ENCODE measurements around the gene RGS18.
A peak's percentile ranks its signal among the peaks of the same experiment; 100 is the strongest.

Gene RGS18

GRCh38 chr1:192131914-192132313, 26.3 kb upstream of the RGS18 start:
- H3K4me3 ChIP-seq (ENCODE audit: low read depth in 1 of 2, low read length in 2 of 2) = no peak overlapping the region
- H3K27me3 ChIP-seq (ENCODE audit: control insufficient read depth in 1 of 2, insufficient read depth in 2 of 2, low read length in 2 of 2) = no peaks in the 10 kb centered on the region
- H3K9ac ChIP-seq (ENCODE audit: low read depth in 1 of 2, low read length in 2 of 2) = no peak overlapping the region
- no peak overlapping the region for H3K27ac ChIP-seq (ENCODE audit: low read depth, low read length)
- H3K36me3 ChIP-seq (ENCODE audit: control insufficient read depth in 1 of 2, insufficient read depth in 2 of 2, low read length in 2 of 2) = no peaks in the 10 kb centered on the region
- no peaks in the 10 kb centered on the region for H3K9me3 ChIP-seq (ENCODE audit: control insufficient read depth in 1 of 2, low read length in 2 of 2)
- no peaks in the 10 kb centered on the region for H3K4me1 ChIP-seq (ENCODE audit: control insufficient read depth in 1 of 2, insufficient read depth in 2 of 2, low read length in 2 of 2)

- Histone ChIP-seq H3K9ac (ENCODE audit: low read depth in 1 of 2, low read length in 2 of 2) (no peak overlapping the region), H3K4me3 (ENCODE audit: low read depth in 1 of 2, low read length in 2 of 2) (no peak overlapping the region), H3K4me1 (ENCODE audit: control insufficient read depth in 1 of 2, insufficient read depth in 2 of 2, low read length in 2 of 2) (no peaks in the 10 kb centered on the region), H3K9me3 (ENCODE audit: control insufficient read depth in 1 of 2, low read length in 2 of 2) (no peaks in the 10 kb centered on the region), H3K27me3 (ENCODE audit: control insufficient read depth in 1 of 2, insufficient read depth in 2 of 2, low read length in 2 of 2) (no peaks in the 10 kb centered on the region), H3K36me3 (ENCODE audit: control insufficient read depth in 1 of 2, insufficient read depth in 2 of 2, low read length in 2 of 2) (no peaks in the 10 kb centered on the region), H3K27ac (ENCODE audit: low read depth, low read length) (no peak overlapping the region)
Measured at GRCh38 chr1:192133350-192133926, 24.8 kb upstream of the RGS18 start.

- no peaks in the 10 kb centered on the region for H3K4me1 ChIP-seq (ENCODE audit: control insufficient read depth in 1 of 2, insufficient read depth in 2 of 2, low read length in 2 of 2)
- H3K27ac ChIP-seq (ENCODE audit: low read depth, low read length) = no peak overlapping the region
- no peaks in the 10 kb centered on the region for H3K27me3 ChIP-seq (ENCODE audit: control insufficient read depth in 1 of 2, insufficient read depth in 2 of 2, low read length in 2 of 2)
- no peaks in the 10 kb centered on the region for H3K9me3 ChIP-seq (ENCODE audit: control insufficient read depth in 1 of 2, low read length in 2 of 2)
- no peak overlapping the region for H3K9ac ChIP-seq (ENCODE audit: low read depth in 1 of 2, low read length in 2 of 2)
- H3K4me3 ChIP-seq (ENCODE audit: low read depth in 1 of 2, low read length in 2 of 2) = no peak overlapping the region
- H3K36me3 ChIP-seq (ENCODE audit: control insufficient read depth in 1 of 2, insufficient read depth in 2 of 2, low read length in 2 of 2) = no peaks in the 10 kb centered on the region
Measured at GRCh38 chr1:192140382-192140781, 17.9 kb upstream of the RGS18 start.

- H3K27ac ChIP-seq (ENCODE audit: low read depth, low read length) = no peak overlapping the region
- H3K4me3 ChIP-seq (ENCODE audit: low read depth in 1 of 2, low read length in 2 of 2) = no peak overlapping the region
- no peaks in the 10 kb centered on the region for H3K4me1 ChIP-seq (ENCODE audit: control insufficient read depth in 1 of 2, insufficient read depth in 2 of 2, low read length in 2 of 2)
- H3K9ac ChIP-seq (ENCODE audit: low read depth in 1 of 2, low read length in 2 of 2) = no peak overlapping the region
- no peaks in the 10 kb centered on the region for H3K9me3 ChIP-seq (ENCODE audit: control insufficient read depth in 1 of 2, low read length in 2 of 2)
- no peaks in the 10 kb centered on the region for H3K36me3 ChIP-seq (ENCODE audit: control insufficient read depth in 1 of 2, insufficient read depth in 2 of 2, low read length in 2 of 2)
- no peaks in the 10 kb centered on the region for H3K27me3 ChIP-seq (ENCODE audit: control insufficient read depth in 1 of 2, insufficient read depth in 2 of 2, low read length in 2 of 2)
Measured at GRCh38 chr1:192147221-192147620, 11.0 kb upstream of the RGS18 start.

- no peak overlapping the region for H3K4me3 ChIP-seq (ENCODE audit: low read depth in 1 of 2, low read length in 2 of 2)
- H3K27me3 ChIP-seq (ENCODE audit: control insufficient read depth in 1 of 2, insufficient read depth in 2 of 2, low read length in 2 of 2) = no peaks in the 10 kb centered on the region
- H3K36me3 ChIP-seq (ENCODE audit: control insufficient read depth in 1 of 2, insufficient read depth in 2 of 2, low read length in 2 of 2) = no peaks in the 10 kb centered on the region
- H3K9me3 ChIP-seq (ENCODE audit: control insufficient read depth in 1 of 2, low read length in 2 of 2) = no peaks in the 10 kb centered on the region
- no peak overlapping the region for H3K9ac ChIP-seq (ENCODE audit: low read depth in 1 of 2, low read length in 2 of 2)
- no peaks in the 10 kb centered on the region for H3K4me1 ChIP-seq (ENCODE audit: control insufficient read depth in 1 of 2, insufficient read depth in 2 of 2, low read length in 2 of 2)
- H3K27ac ChIP-seq (ENCODE audit: low read depth, low read length) = no peak overlapping the region
Measured at GRCh38 chr1:192147696-192148095, 10.6 kb upstream of the RGS18 start.

GRCh38 chr1:192151176-192151575, 7.1 kb upstream of the RGS18 start:
- no peaks in the 10 kb centered on the region for H3K27me3 ChIP-seq (ENCODE audit: control insufficient read depth in 1 of 2, insufficient read depth in 2 of 2, low read length in 2 of 2)

GRCh38 chr1:192153276-192153675, 5.0 kb upstream of the RGS18 start:
- no peaks in the 10 kb centered on the region for H3K27me3 ChIP-seq (ENCODE audit: control insufficient read depth in 1 of 2, insufficient read depth in 2 of 2, low read length in 2 of 2)
- no peak overlapping the region for H3K27ac ChIP-seq (ENCODE audit: low read depth, low read length)
- no peak overlapping the region for H3K4me3 ChIP-seq (ENCODE audit: low read depth in 1 of 2, low read length in 2 of 2)
- H3K9me3 ChIP-seq (ENCODE audit: control insufficient read depth in 1 of 2, low read length in 2 of 2) = no peaks in the 10 kb centered on the region
- no peaks in the 10 kb centered on the region for H3K4me1 ChIP-seq (ENCODE audit: control insufficient read depth in 1 of 2, insufficient read depth in 2 of 2, low read length in 2 of 2)
- H3K9ac ChIP-seq (ENCODE audit: low read depth in 1 of 2, low read length in 2 of 2) = no peak overlapping the region
- H3K36me3 ChIP-seq (ENCODE audit: control insufficient read depth in 1 of 2, insufficient read depth in 2 of 2, low read length in 2 of 2) = no peaks in the 10 kb centered on the region

More at GRCh38 chr1:192151176-192151575, 7.1 kb upstream of the RGS18 start:
- H3K9me3 ChIP-seq (ENCODE audit: control insufficient read depth in 1 of 2, low read length in 2 of 2) = no peaks in the 10 kb centered on the region
- no peak overlapping the region for H3K4me3 ChIP-seq (ENCODE audit: low read depth in 1 of 2, low read length in 2 of 2)
- no peak overlapping the region for H3K27ac ChIP-seq (ENCODE audit: low read depth, low read length)
- H3K36me3 ChIP-seq (ENCODE audit: control insufficient read depth in 1 of 2, insufficient read depth in 2 of 2, low read length in 2 of 2) = no peaks in the 10 kb centered on the region
- H3K4me1 ChIP-seq (ENCODE audit: control insufficient read depth in 1 of 2, insufficient read depth in 2 of 2, low read length in 2 of 2) = no peaks in the 10 kb centered on the region
- no peak overlapping the region for H3K9ac ChIP-seq (ENCODE audit: low read depth in 1 of 2, low read length in 2 of 2)

GRCh38 chr1:192157067-192157466, 1.2 kb upstream of the RGS18 start:
- Histone ChIP-seq H3K4me1 (ENCODE audit: control insufficient read depth in 1 of 2, insufficient read depth in 2 of 2, low read length in 2 of 2) (no peaks in the 10 kb centered on the region), H3K27me3 (ENCODE audit: control insufficient read depth in 1 of 2, insufficient read depth in 2 of 2, low read length in 2 of 2) (no peaks in the 10 kb centered on the region), H3K36me3 (ENCODE audit: control insufficient read depth in 1 of 2, insufficient read depth in 2 of 2, low read length in 2 of 2) (no peaks in the 10 kb centered on the region), H3K9me3 (ENCODE audit: control insufficient read depth in 1 of 2, low read length in 2 of 2) (no peaks in the 10 kb centered on the region), H3K4me3 (ENCODE audit: low read depth in 1 of 2, low read length in 2 of 2) (no peak overlapping the region), H3K27ac (ENCODE audit: low read depth, low read length) (no peak overlapping the region), H3K9ac (ENCODE audit: low read depth in 1 of 2, low read length in 2 of 2) (no peak overlapping the region)

- H3K4me1 ChIP-seq (ENCODE audit: control insufficient read depth in 1 of 2, insufficient read depth in 2 of 2, low read length in 2 of 2) = no peaks in the 10 kb centered on the region
Measured at GRCh38 chr1:192159014-192159413, 752 bp downstream of the RGS18 start.

GRCh38 chr1:192159781-192160180, 1.5 kb downstream of the RGS18 start:
- Histone ChIP-seq H3K27me3 (ENCODE audit: control insufficient read depth in 1 of 2, insufficient read depth in 2 of 2, low read length in 2 of 2) (no peaks in the 10 kb centered on the region), H3K9me3 (ENCODE audit: control insufficient read depth in 1 of 2, low read length in 2 of 2) (no peaks in the 10 kb centered on the region), H3K27ac (ENCODE audit: low read depth, low read length) (no peak overlapping the region), H3K4me3 (ENCODE audit: low read depth in 1 of 2, low read length in 2 of 2) (no peak overlapping the region), H3K9ac (ENCODE audit: low read depth in 1 of 2, low read length in 2 of 2) (no peak overlapping the region), H3K36me3 (ENCODE audit: control insufficient read depth in 1 of 2, insufficient read depth in 2 of 2, low read length in 2 of 2) (no peaks in the 10 kb centered on the region), H3K4me1 (ENCODE audit: control insufficient read depth in 1 of 2, insufficient read depth in 2 of 2, low read length in 2 of 2) (no peaks in the 10 kb centered on the region)

More at GRCh38 chr1:192159014-192159413, 752 bp downstream of the RGS18 start:
- H3K27me3 ChIP-seq (ENCODE audit: control insufficient read depth in 1 of 2, insufficient read depth in 2 of 2, low read length in 2 of 2) = no peaks in the 10 kb centered on the region
- H3K9ac ChIP-seq (ENCODE audit: low read depth in 1 of 2, low read length in 2 of 2) = no peak overlapping the region
- no peaks in the 10 kb centered on the region for H3K36me3 ChIP-seq (ENCODE audit: control insufficient read depth in 1 of 2, insufficient read depth in 2 of 2, low read length in 2 of 2)
- H3K4me3 ChIP-seq (ENCODE audit: low read depth in 1 of 2, low read length in 2 of 2) = peak overlapping the region in 1 of 2 donors; percentile 30
- no peaks in the 10 kb centered on the region for H3K9me3 ChIP-seq (ENCODE audit: control insufficient read depth in 1 of 2, low read length in 2 of 2)
- H3K27ac ChIP-seq (ENCODE audit: low read depth, low read length) = no peak overlapping the region

GRCh38 chr1:192160196-192160595, 1.9 kb downstream of the RGS18 start:
- Histone ChIP-seq H3K36me3 (ENCODE audit: control insufficient read depth in 1 of 2, insufficient read depth in 2 of 2, low read length in 2 of 2) (no peaks in the 10 kb centered on the region), H3K27me3 (ENCODE audit: control insufficient read depth in 1 of 2, insufficient read depth in 2 of 2, low read length in 2 of 2) (no peaks in the 10 kb centered on the region), H3K27ac (ENCODE audit: low read depth, low read length) (no peak overlapping the region), H3K4me3 (ENCODE audit: low read depth in 1 of 2, low read length in 2 of 2) (no peak overlapping the region), H3K9me3 (ENCODE audit: control insufficient read depth in 1 of 2, low read length in 2 of 2) (no peaks in the 10 kb centered on the region), H3K9ac (ENCODE audit: low read depth in 1 of 2, low read length in 2 of 2) (no peak overlapping the region), H3K4me1 (ENCODE audit: control insufficient read depth in 1 of 2, insufficient read depth in 2 of 2, low read length in 2 of 2) (no peaks in the 10 kb centered on the region)
